Hepatocyte (in vitro differentiated cells): ENCODE measurements around the gene LARP4. TPM values are rescaled to one million over a fixed set of nuclear protein-coding genes. Genes with fewer than 3 reads are reported as not detected.
A peak's percentile ranks its signal among the peaks of the same experiment; 100 is the strongest.

Source experiments
- DNase-seq: peaks from one replicate; pipeline ENCODE4 v3.0.0-alpha.2; 2016; ENCODE audit warnings: low spot score
- H2AFZ ChIP-seq: fragments of 200-600 bp; sonication (generic); 2 replicates; pipeline ENCODE4 v1.6.0; 2016; ENCODE audit warnings: antibody characterized with exemption, mild to moderate bottlenecking
- H3K27ac ChIP-seq: fragments of 200-600 bp; sonication (generic); 2 replicates; pipeline ENCODE4 v1.5.1; 2016; ENCODE audit warnings: mild to moderate bottlenecking
- H3K27me3 ChIP-seq: fragments of 200-600 bp; sonication (generic); 2 replicates; pipeline ENCODE4 v1.6.1; 2016
- H3K36me3 ChIP-seq: fragments of 200-600 bp; sonication (generic); replicated peaks from 2 replicates; pipeline ENCODE4 v1.5.1; 2016; ENCODE audit warnings: low read depth; ENCODE audit not compliant: insufficient read depth
- H3K4me1 ChIP-seq: fragments of 200-600 bp; sonication (generic); 2 replicates; pipeline ENCODE4 v1.5.1; 2016; ENCODE audit warnings: mild to moderate bottlenecking, moderate library complexity; ENCODE audit not compliant: insufficient read depth
- H3K4me2 ChIP-seq: fragments of 200-600 bp; sonication (generic); 2 replicates; pipeline ENCODE4 v1.6.0; 2016
- H3K4me3 ChIP-seq: fragments of 200-600 bp; sonication (generic); 2 replicates; pipeline ENCODE4 v1.5.1; 2016; ENCODE audit warnings: mild to moderate bottlenecking
- H3K79me2 ChIP-seq: fragments of 200-600 bp; sonication (generic); 2 replicates; pipeline ENCODE4 v1.6.0; 2017; ENCODE audit warnings: mild to moderate bottlenecking
- H3K9me2 ChIP-seq: fragments of 200-600 bp; sonication (generic); replicated peaks from 2 replicates; pipeline ENCODE4 v1.6.0; 2017; ENCODE audit warnings: mild to moderate bottlenecking; ENCODE audit not compliant: insufficient read depth
- H3K9me3 ChIP-seq: fragments of 200-600 bp; sonication (generic); 2 replicates; pipeline ENCODE4 v1.5.1; 2016; ENCODE audit warnings: low read depth, mild to moderate bottlenecking
- H4K20me1 ChIP-seq: fragments of 200-600 bp; sonication (generic); 2 replicates; pipeline ENCODE4 v1.6.0; 2016; ENCODE audit warnings: mild to moderate bottlenecking; ENCODE audit not compliant: insufficient read depth, poor library complexity, severe bottlenecking
- CTCF ChIP-seq: fragments of 200-600 bp; sonication (generic); IDR thresholded peaks from 2 replicates; pipeline ENCODE4 v1.5.1; 2016; ENCODE audit warnings: antibody characterized with exemption, mild to moderate bottlenecking; ENCODE audit not compliant: poor library complexity
- EZH2 ChIP-seq: fragments of 200-600 bp; sonication (generic); IDR thresholded peaks from 2 replicates; pipeline ENCODE4 v1.6.1; 2016; ENCODE audit warnings: antibody characterized with exemption, mild to moderate bottlenecking, borderline replicate concordance
- EZH2phosphoT487 ChIP-seq: fragments of 200-600 bp; sonication (generic); IDR thresholded peaks from one replicate; pipeline ENCODE4 v1.6.1; 2018; ENCODE audit warnings: antibody characterized with exemption, mild to moderate bottlenecking, low read depth, moderate library complexity; ENCODE audit not compliant: unreplicated experiment, severe bottlenecking
- WGBS: methylation state at CpG from one replicate; pipeline ENCODE4 v1.1.6; 2016; ENCODE audit warnings: low lambda C conversion rate; ENCODE audit errors: missing lambda C conversion rate; 5-methylcytosine and 5-hydroxymethylcytosine counted together
- polyA plus RNA-seq: library from polyadenylated mRNA; unstranded; fragments of >200 nt; fragmentation: Nextera tagmentation; extraction: Ambion mirVana; gene quantifications from 2 replicates; pipeline ENCODE4 v1.2.1, GENCODE V29; 2016
- total RNA-seq: library from RNA; depleted of rRNA; stranded (reverse); fragments of >200 nt; gene quantifications from 2 replicates; pipeline ENCODE4 v1.2.3, GENCODE V29; 2014

LARP4 gene
- total and polyA plus RNA-seq, 2 experiments from 2014 or later: 29.4 to 48.7 TPM

GRCh38 chr12:50517421-50518048, 116.8 kb downstream of the LARP4 start:
- Histone ChIP-seq H3K79me2 (peaks cover 98% of the 10 kb centered on the region), H3K9me3 (no peaks in the 10 kb centered on the region), H4K20me1 (peaks cover 24% of the 10 kb centered on the region), H3K4me1 (no peaks in the 10 kb centered on the region), H3K27me3 (no peaks in the 10 kb centered on the region), H3K4me3 (no peak overlapping the region), H3K27ac (peak overlapping the region; percentile 73), H3K4me2 (peak overlapping the region; percentile 44), H2AFZ (peak overlapping the region; percentile 6), H3K9me2 (no peaks in the 10 kb centered on the region), H3K36me3 (no peaks in the 10 kb centered on the region)
- WGBS: 60% methylated on average over 3 of the region's 3 CpGs
- no peak for TF ChIP-seq EZH2
- no peak for TF ChIP-seq CTCF
- no peak for TF ChIP-seq EZH2phosphoT487
- no peak for DNase-seq

DNA sequence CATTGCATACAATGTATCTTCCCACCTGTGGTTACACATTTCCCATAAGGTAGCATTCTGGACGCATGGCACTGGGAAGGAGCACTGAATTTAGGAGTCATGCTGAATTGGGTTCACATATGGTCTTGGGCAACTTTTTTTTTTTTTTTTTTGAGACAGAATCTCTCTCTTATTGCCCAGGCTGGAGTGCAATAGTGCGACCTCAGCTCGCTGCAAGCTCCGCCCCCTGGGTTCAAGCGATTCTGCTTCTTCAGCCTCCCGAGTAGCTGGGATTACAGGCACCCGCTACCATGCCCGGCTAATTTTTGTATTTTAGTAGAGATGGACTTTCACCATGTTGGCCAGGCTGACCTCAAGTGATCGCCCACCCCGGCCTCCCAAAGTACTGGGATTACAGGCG, 117.4 kb downstream of the LARP4 start:
- Histone ChIP-seq H2AFZ (no peak overlapping the region), H3K4me2 (peak overlapping the region; percentile 44), H3K36me3 (no peaks in the 10 kb centered on the region), H3K9me2 (no peaks in the 10 kb centered on the region), H3K9me3 (no peaks in the 10 kb centered on the region), H4K20me1 (peaks cover 21% of the 10 kb centered on the region), H3K27me3 (no peaks in the 10 kb centered on the region), H3K79me2 (peaks cover 98% of the 10 kb centered on the region), H3K4me3 (no peak overlapping the region), H3K4me1 (no peaks in the 10 kb centered on the region), H3K27ac (peak overlapping the region; percentile 73)
- WGBS: 92% methylated on average over 11 of the region's 11 CpGs
- no peak for DNase-seq
- TF ChIP-seq EZH2 (no peak), CTCF (no peak), EZH2phosphoT487 (no peak)

- WGBS: 92% methylated on average over 1 of the region's 1 CpG
- H3K9me2 ChIP-seq: no peaks in the 10 kb centered on the region
- no peaks in the 10 kb centered on the region for H3K4me1 ChIP-seq
- H3K9me3 ChIP-seq: no peaks in the 10 kb centered on the region
- peaks cover 21% of the 10 kb centered on the region for H4K20me1 ChIP-seq
- no peak for DNase-seq
- H3K4me2 ChIP-seq: no peak overlapping the region
- TF ChIP-seq EZH2phosphoT487 (no peak), EZH2 (no peak), CTCF (no peak)
- H3K4me3 ChIP-seq: no peak overlapping the region
- no peaks in the 10 kb centered on the region for H3K27me3 ChIP-seq
- H3K27ac ChIP-seq: no peak overlapping the region
- peaks cover 98% of the 10 kb centered on the region for H3K79me2 ChIP-seq
- H2AFZ ChIP-seq: no peak overlapping the region
- H3K36me3 ChIP-seq: no peaks in the 10 kb centered on the region
Measured at GRCh38 chr12:50519353-50519752, 118.7 kb downstream of the LARP4 start.
